Cardiac fibroblast (primary cell): Measurements from ENCODE around the gene EFHD2.
"Not testable (repeated sequence)": the region's sequence is repeated elsewhere in the genome, so short reads cannot be mapped to it uniquely, and the experiment has no call there.

Source experiments
- DNase-seq, 2 donors: peaks; one replicate each; pipeline versions ENCODE4 v3.0.0 to v3.0.0-alpha.2; 2010; ENCODE audit warnings: low read depth in 2 of 2
- H3K4me3 ChIP-seq, 2 donors: replicated peaks in 1 of 2; 1 replicate in 1 of 2; 2 replicates in 1 of 2; pipeline ENCODE4 v1.5.1; 2011; ENCODE audit warnings: low read depth in 2 of 2, low read length in 2 of 2, mild to moderate bottlenecking in 2 of 2, moderate library complexity in 1 of 2
- CTCF ChIP-seq: IDR thresholded peaks from one replicate; pipeline ENCODE4 v1.5.1; 2011; ENCODE audit warnings: low read depth, mild to moderate bottlenecking, low read length, inconsistent platforms

Gene EFHD2

GRCh38 chr1:15452866-15453571 lies 43.3 kb downstream of the EFHD2 start:
- TF ChIP-seq CTCF = no peak
- DNase-seq = peak in 1 of 2 donors; percentile 16
- H3K4me3 ChIP-seq = no peak overlapping the region

- TF ChIP-seq CTCF = no peak
- no peak for DNase-seq
- H3K4me3 ChIP-seq = no peak overlapping the region
Observed at GRCh38 chr1:15453734-15454133, 44.0 kb downstream of the EFHD2 start.

GRCh38 chr1:15454256-15454655 lies 44.6 kb downstream of the EFHD2 start:
- H3K4me3 ChIP-seq = no peak overlapping the region
- no peak for TF ChIP-seq CTCF
- peak; percentile 51 to 73 for DNase-seq

GRCh38 chr1:15455522-15455921 lies 45.8 kb downstream of the EFHD2 start:
- peak; percentile 36 to 39 for DNase-seq
- TF ChIP-seq CTCF = no peak
- no peak overlapping the region for H3K4me3 ChIP-seq

- TF ChIP-seq CTCF = no peak
- H3K4me3 ChIP-seq = no peak within 1 kb of the TSS
- no peak for DNase-seq
Observed at GRCh38 chr1:15456313-15456954, 46.7 kb downstream of the EFHD2 start, which contains the start of gene CELA2A. Gene CELA2A (plus strand): TSS chr1:15456732. CDS start chr1:15456754, 22 bp downstream.

- DNase-seq = no peak
- no peak overlapping the region for H3K4me3 ChIP-seq
- no peak for TF ChIP-seq CTCF
Observed at GRCh38 chr1:15457585-15457984, 47.9 kb downstream of the EFHD2 start.

GRCh38 chr1:15458388-15458787 lies 48.7 kb downstream of the EFHD2 start:
- not testable (repeated sequence) for DNase-seq, H3K4me3 ChIP-seq
